ENCODE results near the gene USP37.

Gene USP37

DNA sequence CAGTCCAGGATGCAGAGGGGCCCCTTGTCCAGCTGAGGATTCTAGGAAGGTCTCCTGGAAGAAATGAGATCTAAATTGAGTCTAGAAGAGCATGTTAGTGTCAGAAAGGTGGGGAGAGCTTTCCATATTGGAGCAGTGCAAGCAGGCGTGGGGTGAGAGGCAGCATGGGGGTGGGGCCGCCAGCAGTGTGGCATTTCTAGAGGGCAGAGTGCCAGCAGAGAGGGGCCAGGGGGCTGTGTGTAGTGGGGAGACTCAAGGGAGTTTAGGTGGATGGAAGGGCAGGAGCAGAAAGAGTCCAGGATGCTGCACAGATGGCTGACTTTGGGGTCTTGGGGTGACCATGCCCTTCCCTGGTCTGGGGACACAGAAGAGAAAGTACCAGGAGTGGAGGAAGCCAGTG, 147.1 kb downstream of the USP37 start:
- no peak overlapping the region for H3K4me3 Mint-ChIP-seq
- H3K9me3 Mint-ChIP-seq = no peaks in the 10 kb centered on the region
- no peak overlapping the region for H3K27ac Mint-ChIP-seq
- H3K27me3 Mint-ChIP-seq (ENCODE audit: low read depth, poor library complexity) = peaks cover 42% of the 10 kb centered on the region
- H3K36me3 Mint-ChIP-seq (ENCODE audit: low read depth) = no peaks in the 10 kb centered on the region
- no peak for DNase-seq
- TF ChIP-seq, protein P1, sequence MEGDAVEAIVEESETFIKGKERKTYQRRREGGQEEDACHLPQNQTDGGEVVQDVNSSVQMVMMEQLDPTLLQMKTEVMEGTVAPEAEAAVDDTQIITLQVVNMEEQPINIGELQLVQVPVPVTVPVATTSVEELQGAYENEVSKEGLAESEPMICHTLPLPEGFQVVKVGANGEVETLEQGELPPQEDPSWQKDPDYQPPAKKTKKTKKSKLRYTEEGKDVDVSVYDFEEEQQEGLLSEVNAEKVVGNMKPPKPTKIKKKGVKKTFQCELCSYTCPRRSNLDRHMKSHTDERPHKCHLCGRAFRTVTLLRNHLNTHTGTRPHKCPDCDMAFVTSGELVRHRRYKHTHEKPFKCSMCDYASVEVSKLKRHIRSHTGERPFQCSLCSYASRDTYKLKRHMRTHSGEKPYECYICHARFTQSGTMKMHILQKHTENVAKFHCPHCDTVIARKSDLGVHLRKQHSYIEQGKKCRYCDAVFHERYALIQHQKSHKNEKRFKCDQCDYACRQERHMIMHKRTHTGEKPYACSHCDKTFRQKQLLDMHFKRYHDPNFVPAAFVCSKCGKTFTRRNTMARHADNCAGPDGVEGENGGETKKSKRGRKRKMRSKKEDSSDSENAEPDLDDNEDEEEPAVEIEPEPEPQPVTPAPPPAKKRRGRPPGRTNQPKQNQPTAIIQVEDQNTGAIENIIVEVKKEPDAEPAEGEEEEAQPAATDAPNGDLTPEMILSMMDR (IDR thresholded peaks at IDR 0.05) = no peak
- peaks cover 18% of the 10 kb centered on the region for H3K4me1 Mint-ChIP-seq

DNA sequence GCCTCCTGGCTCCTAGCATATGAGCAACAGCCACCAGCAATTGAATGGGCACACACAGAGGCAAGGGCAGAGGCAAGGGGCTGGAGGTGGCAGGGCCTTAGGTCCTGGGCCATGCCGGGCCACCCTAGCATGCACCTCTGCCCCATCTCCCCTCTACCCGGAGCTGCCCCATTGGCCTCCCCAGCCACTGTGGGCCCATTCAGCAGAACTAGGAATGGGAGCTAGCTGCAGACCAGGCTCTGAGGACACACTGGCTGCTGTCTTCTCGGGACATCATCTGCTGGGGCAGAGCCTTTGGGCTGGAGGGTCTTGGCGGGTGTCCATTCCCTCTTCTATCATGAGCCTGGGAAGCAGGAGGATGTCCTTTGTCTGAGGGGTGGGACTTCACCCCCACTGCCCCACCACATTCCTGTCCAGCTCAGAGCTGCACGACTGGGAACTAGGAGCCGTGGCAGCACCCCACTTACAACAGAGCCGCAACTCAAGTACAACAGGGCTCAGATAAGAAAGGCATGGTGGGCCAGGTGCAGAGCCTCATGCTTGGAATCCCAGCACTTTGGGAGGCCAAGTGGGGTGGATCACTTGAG, 148.4 kb downstream of the USP37 start:
- Mint-ChIP-seq H3K27ac (no peak overlapping the region), H3K27me3 (ENCODE audit: low read depth, poor library complexity) (peaks cover 39% of the 10 kb centered on the region), H3K4me1 (peaks cover 18% of the 10 kb centered on the region), H3K9me3 (no peaks in the 10 kb centered on the region), H3K36me3 (ENCODE audit: low read depth) (no peaks in the 10 kb centered on the region), H3K4me3 (no peak overlapping the region)
- DNase-seq = no peak
- TF ChIP-seq, protein P1 (IDR thresholded peaks at IDR 0.05) = no peak

DNA sequence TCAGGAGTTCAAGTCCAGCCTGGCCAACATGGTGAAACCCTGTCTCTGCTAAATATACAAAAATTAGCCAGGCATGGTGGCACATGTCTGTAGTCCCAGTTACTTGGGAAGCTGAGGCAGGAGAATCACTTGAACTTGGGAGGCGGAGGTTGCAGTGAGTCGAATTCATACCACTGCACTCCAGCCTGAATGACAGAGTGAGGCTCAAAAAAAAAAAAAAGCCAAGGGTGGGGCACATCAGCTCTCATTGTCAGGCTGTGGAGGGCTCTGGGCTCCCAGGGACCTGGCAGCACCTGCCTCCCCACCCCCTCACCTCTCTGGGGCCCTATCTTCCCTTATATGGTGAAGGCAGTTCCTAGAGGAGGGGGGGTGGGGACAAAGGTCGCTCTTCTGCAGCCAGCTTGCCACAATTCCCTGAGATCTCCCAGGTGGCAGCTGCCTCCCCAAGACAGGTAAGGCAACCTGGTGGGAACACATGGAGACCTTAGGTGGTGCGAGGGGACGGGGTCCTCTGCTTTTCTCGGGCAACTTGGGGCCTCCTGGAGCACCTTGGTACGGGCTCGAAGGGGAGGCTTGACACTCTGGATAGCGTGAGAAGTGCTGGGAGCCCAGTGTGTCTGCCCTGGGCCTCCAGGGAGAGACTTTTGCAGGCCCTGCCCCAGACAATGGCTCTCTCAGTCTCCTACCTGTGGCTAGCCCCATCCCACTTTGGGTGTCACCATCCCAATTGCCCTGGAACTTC, 149.3 kb downstream of the USP37 start, which contains the start of gene VIL1:
Gene VIL1, plus strand, starts transcription at position 407 of the 742 bp plus-strand sequence. CDS start 4,656 bp downstream, outside the sequence.
- Mint-ChIP-seq H3K4me1 (peaks cover 18% of the 10 kb centered on the region), H3K4me3 (no peak within 1 kb of the TSS), H3K27me3 (ENCODE audit: low read depth, poor library complexity) (peaks cover 39% of the 10 kb centered on the region), H3K36me3 (ENCODE audit: low read depth) (no peaks in the 10 kb centered on the region), H3K27ac (no peak within 1 kb of the TSS), H3K9me3 (no peaks in the 10 kb centered on the region)
- no peak for DNase-seq
- TF ChIP-seq, protein P1 (IDR thresholded peaks at IDR 0.05) = no peak

DNA sequence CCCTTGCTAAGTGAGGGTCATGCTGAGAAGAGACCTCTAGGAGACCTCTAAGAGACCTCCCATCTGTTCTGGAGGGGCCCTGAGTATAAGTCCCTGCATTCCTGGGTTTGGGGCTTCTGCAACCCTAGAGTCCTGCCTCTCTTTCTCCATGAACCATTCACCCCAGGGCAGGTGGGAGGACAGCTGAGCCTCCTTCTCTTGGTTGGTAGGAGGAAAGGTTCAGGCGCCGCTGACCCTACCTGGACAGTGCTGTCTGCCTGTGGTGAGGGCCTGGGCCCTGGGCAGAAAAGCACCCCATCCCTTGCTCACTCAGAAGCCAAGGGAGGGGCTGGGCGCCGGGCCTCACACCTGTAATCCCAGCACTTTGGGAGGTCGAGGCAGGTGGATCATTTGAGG, 149.8 kb downstream of the USP37 start:
- Mint-ChIP-seq H3K27me3 (ENCODE audit: low read depth, poor library complexity) (peaks cover 38% of the 10 kb centered on the region), H3K4me3 (no peak overlapping the region), H3K4me1 (peaks cover 18% of the 10 kb centered on the region), H3K27ac (no peak overlapping the region), H3K9me3 (no peaks in the 10 kb centered on the region), H3K36me3 (ENCODE audit: low read depth) (no peaks in the 10 kb centered on the region)
- DNase-seq = no peak
- TF ChIP-seq, protein P1 (IDR thresholded peaks at IDR 0.05) = no peak

DNA sequence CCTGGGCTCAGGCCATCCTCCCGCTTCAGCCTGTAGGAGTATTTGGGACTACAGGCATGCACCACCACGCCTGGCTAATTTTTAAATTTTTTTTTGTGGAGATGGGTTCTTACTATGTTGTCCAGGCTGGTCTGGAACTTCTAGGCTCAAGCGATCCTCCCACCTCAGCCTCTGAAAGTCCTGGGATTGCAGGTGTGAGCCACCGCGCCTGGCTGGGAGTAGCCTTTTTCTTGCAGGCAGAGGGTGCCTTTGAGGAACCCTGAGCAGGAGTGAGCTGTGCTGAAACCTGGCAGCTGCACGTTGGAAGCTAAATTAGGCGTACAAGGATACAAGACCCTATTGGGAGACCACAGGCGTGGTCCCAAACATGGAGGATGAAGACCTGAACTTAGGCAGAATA, 160.4 kb downstream of the USP37 start:
- H3K4me3 Mint-ChIP-seq = peak overlapping the region; percentile 40
- no peak overlapping the region for H3K27ac Mint-ChIP-seq
- no peaks in the 10 kb centered on the region for H3K9me3 Mint-ChIP-seq
- DNase-seq = no peak
- peaks cover 18% of the 10 kb centered on the region for H3K27me3 Mint-ChIP-seq (ENCODE audit: low read depth, poor library complexity)
- H3K4me1 Mint-ChIP-seq = peaks cover 33% of the 10 kb centered on the region
- TF ChIP-seq, protein P1 (IDR thresholded peaks at IDR 0.05) = no peak
- peaks cover 17% of the 10 kb centered on the region for H3K36me3 Mint-ChIP-seq (ENCODE audit: low read depth)
